ENCODE measurements around the gene PPIL1.

GRCh38 chr6:36915599-36915998 is 41.0 kb upstream of the PPIL1 start:
- TF ChIP-seq, protein P1, sequence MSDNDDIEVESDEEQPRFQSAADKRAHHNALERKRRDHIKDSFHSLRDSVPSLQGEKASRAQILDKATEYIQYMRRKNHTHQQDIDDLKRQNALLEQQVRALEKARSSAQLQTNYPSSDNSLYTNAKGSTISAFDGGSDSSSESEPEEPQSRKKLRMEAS (IDR thresholded peaks at IDR 0.05), result no peak
- TF ChIP-seq TAF1 (IDR thresholded peaks at IDR 0.05; ENCODE audit: low read depth), result no peak
- TF ChIP-seq TEAD4 (IDR thresholded peaks at IDR 0.05), result no peak
- TF ChIP-seq ZBTB7A (IDR thresholded peaks at IDR 0.05; ENCODE audit: low read depth), result no peak
- TF ChIP-seq RAD21 (IDR thresholded peaks at IDR 0.05; ENCODE audit: low read depth), result no peak
- TF ChIP-seq, protein P2, sequence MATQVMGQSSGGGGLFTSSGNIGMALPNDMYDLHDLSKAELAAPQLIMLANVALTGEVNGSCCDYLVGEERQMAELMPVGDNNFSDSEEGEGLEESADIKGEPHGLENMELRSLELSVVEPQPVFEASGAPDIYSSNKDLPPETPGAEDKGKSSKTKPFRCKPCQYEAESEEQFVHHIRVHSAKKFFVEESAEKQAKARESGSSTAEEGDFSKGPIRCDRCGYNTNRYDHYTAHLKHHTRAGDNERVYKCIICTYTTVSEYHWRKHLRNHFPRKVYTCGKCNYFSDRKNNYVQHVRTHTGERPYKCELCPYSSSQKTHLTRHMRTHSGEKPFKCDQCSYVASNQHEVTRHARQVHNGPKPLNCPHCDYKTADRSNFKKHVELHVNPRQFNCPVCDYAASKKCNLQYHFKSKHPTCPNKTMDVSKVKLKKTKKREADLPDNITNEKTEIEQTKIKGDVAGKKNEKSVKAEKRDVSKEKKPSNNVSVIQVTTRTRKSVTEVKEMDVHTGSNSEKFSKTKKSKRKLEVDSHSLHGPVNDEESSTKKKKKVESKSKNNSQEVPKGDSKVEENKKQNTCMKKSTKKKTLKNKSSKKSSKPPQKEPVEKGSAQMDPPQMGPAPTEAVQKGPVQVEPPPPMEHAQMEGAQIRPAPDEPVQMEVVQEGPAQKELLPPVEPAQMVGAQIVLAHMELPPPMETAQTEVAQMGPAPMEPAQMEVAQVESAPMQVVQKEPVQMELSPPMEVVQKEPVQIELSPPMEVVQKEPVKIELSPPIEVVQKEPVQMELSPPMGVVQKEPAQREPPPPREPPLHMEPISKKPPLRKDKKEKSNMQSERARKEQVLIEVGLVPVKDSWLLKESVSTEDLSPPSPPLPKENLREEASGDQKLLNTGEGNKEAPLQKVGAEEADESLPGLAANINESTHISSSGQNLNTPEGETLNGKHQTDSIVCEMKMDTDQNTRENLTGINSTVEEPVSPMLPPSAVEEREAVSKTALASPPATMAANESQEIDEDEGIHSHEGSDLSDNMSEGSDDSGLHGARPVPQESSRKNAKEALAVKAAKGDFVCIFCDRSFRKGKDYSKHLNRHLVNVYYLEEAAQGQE (IDR thresholded peaks at IDR 0.05; ENCODE audit: low read depth), result no peak
- TF ChIP-seq USF1 (IDR thresholded peaks at IDR 0.05), result no peak
- TF ChIP-seq CEBPB (IDR thresholded peaks at IDR 0.05), result no peak
- TF ChIP-seq YY1 (IDR thresholded peaks at IDR 0.05; ENCODE audit: low read depth), result no peak
